ENCODE results near the gene SLC25A5. TPM values are rescaled to one million over a fixed set of nuclear protein-coding genes. Genes with fewer than 3 reads are reported as not detected.
A peak's percentile ranks its signal among the peaks of the same experiment; 100 is the strongest.
"Not testable (repeated sequence)": the region's sequence is repeated elsewhere in the genome, so short reads cannot be mapped to it uniquely, and the experiment has no call there.

Gene SLC25A5
- total RNA-seq, 1 donor from 2014 or later: 471 TPM

DNA sequence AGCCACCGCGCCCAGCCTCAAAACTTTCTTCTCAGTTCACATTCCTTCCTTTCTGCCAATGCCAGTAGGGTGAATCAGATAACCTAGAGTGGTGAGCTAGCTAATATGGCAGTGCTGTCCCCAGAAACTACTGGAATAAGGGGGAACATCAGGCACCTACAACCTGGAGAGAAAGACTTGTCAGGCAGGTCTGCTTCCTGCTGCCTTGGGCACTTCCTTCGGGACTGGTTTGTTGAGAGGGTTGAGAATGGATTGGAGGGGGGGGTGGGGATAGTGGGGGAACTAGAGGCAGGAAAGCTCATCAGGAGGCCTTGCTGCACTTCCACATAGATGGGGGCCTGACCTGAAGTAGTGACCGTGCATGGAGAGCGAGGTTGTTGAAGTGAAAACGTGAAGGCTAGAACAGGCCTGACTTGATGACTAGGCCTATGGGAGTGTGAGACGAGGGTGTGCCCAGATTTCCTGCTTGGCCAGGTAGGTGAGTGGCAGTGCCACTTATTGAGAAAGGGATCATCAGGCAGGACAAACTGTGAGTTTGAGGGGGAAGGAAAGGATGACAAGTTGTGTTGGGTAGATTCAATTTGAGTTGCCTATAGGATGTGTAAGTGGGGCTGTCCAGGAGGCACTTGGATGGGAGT lies 33.4 kb downstream of the SLC25A5 start:
- no peaks in the 10 kb centered on the region for H3K27me3 Mint-ChIP-seq (ENCODE audit: insufficient read depth)
- no peaks in the 10 kb centered on the region for H3K36me3 Mint-ChIP-seq (ENCODE audit: low read depth)
- peaks cover 7% of the 10 kb centered on the region for H3K4me1 Mint-ChIP-seq (ENCODE audit: low read depth)
- H3K9me3 Mint-ChIP-seq: no peaks in the 10 kb centered on the region
- no peak for DNase-seq (ENCODE audit: low spot score)
- H3K27ac Mint-ChIP-seq: no peak overlapping the region
- H3K4me3 Mint-ChIP-seq: no peak overlapping the region
- intact Hi-C loops (cut with micrococcal nuclease): no loop called here

DNA sequence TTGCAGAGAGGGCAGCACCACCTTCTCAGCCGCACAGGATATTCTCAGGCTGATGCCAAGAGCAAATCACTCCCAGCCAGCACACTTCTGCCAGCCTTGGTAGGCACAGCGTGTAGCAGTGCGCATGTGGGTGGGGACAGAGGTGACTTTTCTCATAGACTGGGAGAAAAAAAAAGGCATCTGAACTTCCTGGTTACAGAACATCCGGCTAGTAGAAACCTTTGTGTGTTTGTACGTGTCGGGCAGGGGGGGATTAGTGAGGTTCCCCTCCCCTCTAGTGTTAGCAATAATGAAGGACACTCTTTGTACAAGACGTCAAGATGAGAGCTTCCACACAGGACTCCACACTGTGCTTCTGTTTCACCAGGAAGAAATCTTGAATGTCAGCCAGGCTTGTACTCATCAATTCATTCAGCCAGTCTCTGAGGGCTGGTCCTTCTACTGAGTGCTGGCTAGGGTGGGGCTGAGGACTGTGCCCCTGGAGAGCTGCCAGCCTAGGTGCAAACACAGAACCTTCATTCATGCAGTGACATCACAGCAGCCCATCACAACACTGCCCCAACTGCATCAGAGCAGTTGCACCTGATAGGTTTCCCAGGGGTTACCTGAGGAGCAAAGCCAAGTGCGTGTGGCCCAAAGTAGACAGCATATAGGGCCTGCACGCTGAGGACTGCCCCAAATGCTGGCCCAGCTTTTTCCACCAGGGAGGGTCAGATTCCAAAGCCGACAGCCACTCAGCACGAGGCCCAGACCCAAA lies 34.7 kb downstream of the SLC25A5 start:
- H3K27me3 Mint-ChIP-seq (ENCODE audit: insufficient read depth): no peaks in the 10 kb centered on the region
- H3K27ac Mint-ChIP-seq: no peak overlapping the region
- peak; percentile 1 for DNase-seq (ENCODE audit: low spot score)
- no peaks in the 10 kb centered on the region for H3K9me3 Mint-ChIP-seq
- no peak overlapping the region for H3K4me3 Mint-ChIP-seq
- intact Hi-C loops (cut with micrococcal nuclease): no loop called here
- H3K36me3 Mint-ChIP-seq (ENCODE audit: low read depth): no peaks in the 10 kb centered on the region
- H3K4me1 Mint-ChIP-seq (ENCODE audit: low read depth): peaks cover 7% of the 10 kb centered on the region

DNA sequence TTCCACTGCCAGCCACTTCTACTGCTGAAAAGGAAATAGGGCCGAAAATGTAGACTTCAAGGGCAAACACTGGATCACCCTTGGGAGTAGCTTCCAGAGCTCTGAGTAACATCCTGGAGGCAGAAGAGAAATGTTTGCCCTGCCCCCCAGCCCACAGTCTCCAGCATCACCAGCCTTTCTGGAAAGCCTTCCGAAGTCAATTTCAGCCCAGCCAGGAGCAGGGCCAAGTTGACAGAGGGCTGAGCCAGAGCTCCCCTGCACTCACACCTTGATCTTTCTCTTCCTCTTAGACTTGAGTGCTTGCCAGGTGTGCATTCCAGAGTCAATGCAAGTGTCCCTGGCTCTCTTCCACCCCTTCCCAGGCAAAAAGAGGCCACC lies 35.2 kb downstream of the SLC25A5 start:
- Mint-ChIP-seq H3K4me3 (no peak overlapping the region), H3K36me3 (ENCODE audit: low read depth) (no peaks in the 10 kb centered on the region), H3K4me1 (ENCODE audit: low read depth) (peaks cover 7% of the 10 kb centered on the region), H3K27ac (no peak overlapping the region), H3K27me3 (ENCODE audit: insufficient read depth) (no peaks in the 10 kb centered on the region), H3K9me3 (no peaks in the 10 kb centered on the region)
- DNase-seq (ENCODE audit: low spot score): no peak
- intact Hi-C loops (cut with micrococcal nuclease): no loop called here

DNA sequence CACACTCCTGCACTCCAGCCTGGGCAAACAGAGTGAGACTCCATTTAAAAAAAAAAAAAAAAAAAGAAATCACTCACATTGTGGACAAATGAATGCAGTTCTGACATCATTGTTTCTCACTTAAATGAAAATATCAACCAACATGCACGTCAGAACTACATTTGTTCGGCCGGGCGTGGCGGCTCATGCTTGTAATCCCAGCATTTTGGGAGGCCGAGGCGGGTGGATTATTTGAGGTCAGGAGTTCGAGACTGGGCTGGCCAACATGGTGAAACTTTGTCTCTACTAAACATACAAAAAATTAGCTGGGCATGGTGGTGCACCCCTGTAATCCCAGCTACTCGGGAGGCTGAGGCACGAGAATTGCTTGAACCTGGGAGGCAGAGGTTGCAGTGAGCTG lies 36.9 kb downstream of the SLC25A5 start:
- H3K4me3 Mint-ChIP-seq; H3K27me3 Mint-ChIP-seq (ENCODE audit: insufficient read depth); H3K9me3 Mint-ChIP-seq; H3K4me1 Mint-ChIP-seq (ENCODE audit: low read depth); H3K36me3 Mint-ChIP-seq (ENCODE audit: low read depth); intact Hi-C loops (cut with micrococcal nuclease); H3K27ac Mint-ChIP-seq; DNase-seq (ENCODE audit: low spot score): not testable (repeated sequence)

DNA sequence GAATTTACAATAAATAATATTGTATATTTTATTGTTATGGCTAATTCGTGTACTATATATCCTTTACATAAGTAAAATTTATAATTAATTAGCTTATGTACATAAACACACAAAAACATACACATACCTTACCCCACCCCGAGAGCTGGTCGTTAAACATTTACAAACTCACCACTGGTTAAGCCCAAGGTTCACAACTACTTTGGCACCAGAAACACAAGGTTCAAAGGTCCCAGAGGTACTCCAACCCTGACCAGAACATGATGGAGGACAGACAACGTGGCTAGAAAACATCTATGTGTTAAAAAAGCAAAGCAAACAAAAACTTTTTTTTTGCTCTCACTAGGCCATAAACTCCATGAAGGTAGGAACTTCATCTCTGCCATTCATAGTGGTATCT lies 37.7 kb downstream of the SLC25A5 start:
- H3K27me3 Mint-ChIP-seq (ENCODE audit: insufficient read depth): no peaks in the 10 kb centered on the region
- intact Hi-C loops (cut with micrococcal nuclease): no loop called here

DNA sequence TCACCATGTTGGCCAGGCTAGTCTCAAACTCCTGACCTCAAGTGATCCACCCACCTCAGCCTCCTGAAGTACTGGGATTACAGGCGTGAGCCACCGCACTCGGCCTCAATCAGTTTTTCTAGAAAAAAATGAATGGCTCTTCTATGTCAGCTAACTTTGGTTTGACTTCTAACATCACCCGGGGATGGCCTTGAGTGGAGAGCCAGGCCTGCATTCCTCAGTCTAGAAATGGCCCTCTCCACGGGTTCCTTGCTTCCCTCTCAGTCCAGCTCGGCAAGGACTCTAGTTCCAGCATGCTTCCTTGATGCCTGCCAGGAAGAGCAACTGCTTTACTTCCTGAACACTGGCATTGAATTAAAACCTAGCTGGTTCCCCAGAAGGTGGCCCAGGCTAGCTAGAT lies 39.0 kb downstream of the SLC25A5 start:
- DNase-seq (ENCODE audit: low spot score): no peak
- Mint-ChIP-seq H3K4me3 (no peak overlapping the region), H3K27ac (no peak overlapping the region), H3K27me3 (ENCODE audit: insufficient read depth) (no peaks in the 10 kb centered on the region), H3K36me3 (ENCODE audit: low read depth) (no peaks in the 10 kb centered on the region), H3K4me1 (ENCODE audit: low read depth) (peaks cover 7% of the 10 kb centered on the region), H3K9me3 (no peaks in the 10 kb centered on the region)
- intact Hi-C loops (cut with micrococcal nuclease): no loop called here

More for the DNA sequence above, 37.7 kb downstream of the SLC25A5 start:
- no peak for DNase-seq (ENCODE audit: low spot score)
- Mint-ChIP-seq H3K9me3 (no peaks in the 10 kb centered on the region), H3K36me3 (ENCODE audit: low read depth) (no peaks in the 10 kb centered on the region), H3K4me3 (no peak overlapping the region), H3K4me1 (ENCODE audit: low read depth) (peaks cover 7% of the 10 kb centered on the region), H3K27ac (no peak overlapping the region)

DNA sequence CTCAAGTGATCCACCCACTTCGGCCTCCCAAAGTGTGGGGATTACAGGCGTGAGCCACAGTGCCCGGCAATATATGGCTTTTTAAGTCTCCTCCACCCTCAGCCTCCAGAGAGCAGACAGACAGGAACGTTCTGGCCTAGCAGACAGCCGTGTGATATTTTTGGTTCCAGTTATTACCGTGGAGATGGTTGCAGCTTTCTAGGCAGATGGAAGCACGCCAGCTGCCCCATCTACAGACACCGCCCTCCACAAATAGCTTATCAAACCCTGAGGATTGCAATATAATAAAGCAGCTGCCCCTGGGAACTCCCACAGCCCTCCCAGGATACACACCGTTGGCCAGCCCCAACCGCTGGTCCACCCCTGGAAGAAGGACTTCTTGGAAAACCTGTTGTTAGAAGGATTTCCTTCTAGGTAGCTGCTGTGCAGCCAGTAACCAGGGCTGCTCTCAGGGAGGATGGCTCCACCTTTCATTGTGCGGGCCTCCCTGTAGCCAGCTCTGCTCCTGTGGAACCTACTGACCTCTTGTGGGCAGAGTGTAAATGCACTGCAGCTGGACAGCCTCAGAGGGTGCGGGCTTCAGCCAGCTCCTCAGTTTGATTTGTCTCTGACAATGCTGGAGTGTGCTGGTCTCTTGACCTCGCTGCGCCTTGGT lies 44.0 kb downstream of the SLC25A5 start:
- H3K4me1 Mint-ChIP-seq (ENCODE audit: low read depth): peaks cover 8% of the 10 kb centered on the region
- H3K27ac Mint-ChIP-seq: no peak overlapping the region
- no peak for DNase-seq (ENCODE audit: low spot score)
- peaks cover 2% of the 10 kb centered on the region for H3K27me3 Mint-ChIP-seq (ENCODE audit: insufficient read depth)
- H3K36me3 Mint-ChIP-seq (ENCODE audit: low read depth): no peaks in the 10 kb centered on the region
- H3K9me3 Mint-ChIP-seq: no peaks in the 10 kb centered on the region
- intact Hi-C loops (cut with micrococcal nuclease): no loop called here
- H3K4me3 Mint-ChIP-seq: no peak overlapping the region

DNA sequence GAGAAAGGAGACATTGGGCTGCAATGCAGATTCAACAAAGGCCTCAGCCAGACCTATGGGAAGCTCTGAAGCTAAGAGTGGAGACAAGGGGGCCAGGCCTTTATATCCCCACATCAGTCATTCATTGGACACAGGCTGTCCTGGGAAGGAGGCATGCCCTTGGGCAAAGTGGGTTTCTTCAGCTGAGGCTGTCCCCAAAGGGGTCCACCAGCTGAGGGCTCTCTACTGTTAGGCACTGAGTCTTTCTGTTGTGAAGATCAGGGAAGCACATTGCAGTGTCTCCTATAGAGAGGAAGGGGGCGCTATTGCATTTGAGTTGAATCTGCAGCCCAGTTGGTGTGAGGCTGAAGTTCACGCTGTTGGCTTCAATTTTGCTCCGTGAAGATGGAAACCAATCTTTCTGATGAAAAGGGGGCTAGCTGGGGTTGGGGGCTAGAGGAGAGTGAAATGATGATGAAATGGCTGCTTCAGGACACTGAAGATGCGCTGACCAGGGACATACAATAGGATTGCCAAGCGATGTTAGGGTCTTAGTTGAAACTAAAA lies 48.0 kb downstream of the SLC25A5 start:
- peaks cover 8% of the 10 kb centered on the region for H3K4me1 Mint-ChIP-seq (ENCODE audit: low read depth)
- no peaks in the 10 kb centered on the region for H3K36me3 Mint-ChIP-seq (ENCODE audit: low read depth)
- no peak overlapping the region for H3K4me3 Mint-ChIP-seq
- H3K9me3 Mint-ChIP-seq: no peaks in the 10 kb centered on the region
- DNase-seq (ENCODE audit: low spot score): peak; percentile 25
- H3K27me3 Mint-ChIP-seq (ENCODE audit: insufficient read depth): peaks cover 2% of the 10 kb centered on the region
- intact Hi-C loops (cut with micrococcal nuclease): loop anchor here (1.0 to 5.0 kb wide), 5 partner anchors 94 to 365 kb away; partner anchors contain the start of genes NDUFA1 and RNF113A
- peak overlapping the region; percentile 2 for H3K27ac Mint-ChIP-seq

DNA sequence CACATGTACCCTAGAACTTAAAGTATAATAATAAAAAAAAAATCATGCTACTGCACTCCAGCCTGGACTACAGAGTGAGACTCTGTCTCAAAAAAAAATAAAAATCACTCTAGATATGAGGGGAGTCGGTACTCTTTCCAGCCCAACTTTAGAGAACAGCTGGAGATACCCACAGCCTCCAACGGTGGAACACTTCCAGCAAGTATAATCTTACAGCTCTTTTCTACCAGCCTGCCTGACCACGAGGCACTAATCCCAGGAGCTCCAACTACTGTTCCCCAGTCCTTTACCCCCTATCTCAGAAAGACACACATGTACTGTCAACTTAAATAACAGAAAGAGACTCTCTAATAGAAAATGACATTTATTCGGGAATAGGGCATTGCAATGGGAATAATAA lies 50.1 kb downstream of the SLC25A5 start:
- Mint-ChIP-seq H3K9me3 (no peaks in the 10 kb centered on the region), H3K36me3 (ENCODE audit: low read depth) (no peaks in the 10 kb centered on the region), H3K4me3 (no peak overlapping the region), H3K27ac (no peak overlapping the region), H3K27me3 (ENCODE audit: insufficient read depth) (peaks cover 2% of the 10 kb centered on the region), H3K4me1 (ENCODE audit: low read depth) (peaks cover 8% of the 10 kb centered on the region)
- intact Hi-C loops (cut with micrococcal nuclease): loop anchor here (5.0 kb wide), 1 partner anchor 354 kb away; the partner anchor contains the start of genes NDUFA1 and RNF113A
- DNase-seq (ENCODE audit: low spot score): no peak

Other genes with a start within 250 kb of the SLC25A5 start
- 41.1 and 41.6 TPM in 2 replicates for gene PGRMC1, start 232.2 kb upstream of the SLC25A5 start, total RNA-seq
- gene SLC25A43, start 69.1 kb upstream of the SLC25A5 start, total RNA-seq: 9.8 and 12.6 TPM in 2 replicates
- gene STEEP1, start 97.0 kb downstream of the SLC25A5 start, total RNA-seq: 25.0 and 25.9 TPM in 2 replicates
- 60.1 and 61.3 TPM in 2 replicates for gene UBE2A, start 106.1 kb downstream of the SLC25A5 start, total RNA-seq
- gene NKRF, start 138.0 kb downstream of the SLC25A5 start, total RNA-seq: 26.8 and 29.0 TPM in 2 replicates
- 159 and 172 TPM in 2 replicates for gene SEPTIN6, start 224.7 kb downstream of the SLC25A5 start, total RNA-seq